IPS DF 4.7 (cell line): ENCODE measurements around the gene SPDYE16.
"Not testable (repeated sequence)": the region's sequence is repeated elsewhere in the genome, so short reads cannot be mapped to it uniquely, and the experiment has no call there.

Experiments
- DNase-seq: peaks from one replicate; pipeline ENCODE4 v3.0.0-alpha.2; 2013; ENCODE audit warnings: low spot score; ENCODE audit errors: extremely low read depth

SPDYE16 gene

GRCh38 chr7:76505168-76506080 is 37.7 kb downstream of the SPDYE16 start:
- DNase-seq = no peak

- not testable (repeated sequence) for DNase-seq
Measured at GRCh38 chr7:76504351-76505167, 38.5 kb downstream of the SPDYE16 start.

DNA sequence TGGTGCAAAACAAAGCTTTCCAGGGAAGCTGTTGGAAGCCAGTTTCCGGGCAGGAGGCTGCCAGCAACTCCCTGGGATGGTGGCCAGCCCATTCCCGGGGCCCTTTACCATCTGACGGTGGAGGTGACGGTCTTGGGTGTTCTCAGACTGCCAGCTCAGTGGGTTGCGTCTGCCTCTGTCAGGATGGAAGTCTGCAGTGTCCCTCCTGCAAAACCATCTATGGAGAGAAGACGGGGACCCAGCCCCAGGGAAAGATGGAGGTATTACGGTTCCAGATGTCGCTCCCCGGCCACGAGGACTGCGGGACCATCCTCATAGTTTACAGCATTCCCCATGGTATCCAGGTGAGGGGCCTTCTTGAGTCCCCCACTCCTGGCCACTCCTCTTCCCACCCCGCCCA is 39.9 kb downstream of the SPDYE16 start:
- DNase-seq = not testable (repeated sequence)

DNA sequence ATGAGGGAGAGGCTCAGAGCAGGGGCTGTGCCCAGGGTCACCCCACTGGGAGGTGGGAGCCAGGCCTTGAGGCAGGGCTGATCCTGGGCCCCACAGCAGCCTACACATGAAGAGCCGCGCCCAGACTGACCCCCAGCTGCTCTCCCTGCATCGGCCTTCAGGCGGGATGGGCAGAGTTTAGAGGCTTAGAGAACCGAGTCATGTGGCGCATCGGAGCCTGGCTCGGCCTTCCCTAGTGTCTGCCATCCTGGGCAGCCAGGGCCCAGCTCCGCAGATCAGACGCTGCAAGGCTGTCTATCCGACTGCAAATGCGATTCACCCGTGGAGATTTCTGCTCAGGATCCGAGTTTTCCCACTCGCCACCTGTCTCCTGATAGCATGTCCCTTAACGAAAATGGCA is 40.3 kb downstream of the SPDYE16 start:
- DNase-seq = not testable (repeated sequence)

DNA sequence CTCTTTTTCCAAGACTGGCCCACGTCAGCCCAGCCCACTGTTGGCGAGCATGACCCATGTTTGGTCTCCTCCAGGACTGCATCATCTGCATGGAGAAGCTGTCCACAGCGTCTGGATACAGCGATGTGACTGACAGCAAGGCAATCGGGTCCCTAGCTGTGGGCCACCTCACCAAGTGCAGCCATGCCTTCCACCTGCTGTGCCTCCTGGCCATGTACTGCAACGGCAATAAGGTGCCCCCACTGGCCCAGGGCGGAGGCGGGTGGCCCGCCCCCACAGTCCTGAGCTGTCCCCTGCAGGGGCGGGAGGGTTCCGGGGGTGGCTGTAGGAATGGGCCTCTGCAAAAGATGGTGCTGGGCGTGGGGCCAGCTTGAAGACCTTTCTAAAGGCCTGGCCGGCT is 40.9 kb downstream of the SPDYE16 start:
- DNase-seq = not testable (repeated sequence)

GRCh38 chr7:76499924-76500241 is 43.2 kb downstream of the SPDYE16 start:
- DNase-seq = not testable (repeated sequence)

DNA sequence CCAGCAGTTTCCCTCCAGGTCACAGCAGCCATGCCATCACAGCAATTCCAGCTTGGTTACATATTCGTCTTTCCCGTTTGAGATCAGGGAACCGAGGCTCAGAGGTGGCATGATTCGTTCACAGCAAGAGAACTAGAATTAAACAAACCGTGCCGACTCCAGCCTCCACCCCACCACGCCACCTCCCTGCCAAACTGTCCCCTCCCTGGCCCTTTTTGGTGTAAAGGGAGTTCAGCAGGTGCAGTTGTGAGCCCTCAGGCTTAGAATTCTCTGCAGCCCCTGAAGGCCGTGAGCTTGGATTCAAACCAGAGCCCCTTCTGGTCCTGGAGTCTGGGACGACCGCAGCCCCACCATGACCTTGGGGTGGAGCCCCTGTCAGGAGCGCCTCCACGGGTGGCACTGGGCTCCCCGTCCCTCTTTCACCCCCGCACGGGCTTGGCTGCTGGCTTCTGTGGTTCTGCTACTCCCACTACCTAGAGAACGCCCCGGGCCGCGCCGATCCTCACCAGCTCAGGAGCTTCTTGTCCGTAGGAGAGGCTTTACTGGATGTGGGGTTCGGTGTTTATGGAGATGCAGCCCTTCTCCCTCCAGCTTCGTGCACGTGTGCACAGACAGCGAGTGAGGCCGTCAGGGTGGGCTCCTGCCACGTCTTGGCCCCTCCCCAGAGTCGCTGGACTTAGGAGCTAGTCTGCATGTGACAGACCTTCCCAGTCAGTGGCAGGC is 43.7 kb downstream of the SPDYE16 start:
- DNase-seq = not testable (repeated sequence)

DNA sequence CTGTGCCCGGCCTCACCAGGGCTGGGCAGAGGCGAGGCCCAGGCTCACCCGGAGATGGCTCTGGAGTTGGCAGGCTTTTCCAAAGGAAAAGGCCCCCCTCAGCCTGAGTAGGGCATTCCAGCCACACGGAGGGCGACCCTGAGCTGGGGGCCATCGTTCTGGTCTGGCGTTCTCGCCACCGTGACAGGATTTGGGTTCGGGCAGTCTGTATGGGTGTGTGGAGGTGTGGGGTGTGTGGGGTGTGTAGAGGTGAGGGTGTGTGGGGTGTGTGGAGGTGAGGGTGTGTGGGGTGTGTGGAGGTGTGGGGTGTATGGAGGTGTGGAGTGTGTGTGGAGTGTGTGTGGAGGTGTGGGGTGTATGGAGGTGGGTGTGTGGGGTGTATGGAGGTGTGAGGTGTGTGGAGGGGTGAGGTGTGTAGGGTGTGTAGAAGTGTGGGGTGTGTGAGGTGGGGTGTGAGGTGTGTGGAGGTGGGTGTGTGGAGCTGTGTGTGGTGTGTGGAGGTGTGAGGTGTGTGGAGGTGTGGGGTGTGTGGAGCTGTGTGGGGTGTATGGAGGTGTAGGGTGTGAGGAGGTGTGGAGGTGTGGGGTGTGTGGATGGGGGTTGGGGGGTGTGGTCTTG is 44.4 kb downstream of the SPDYE16 start:
- DNase-seq = not testable (repeated sequence)

DNA sequence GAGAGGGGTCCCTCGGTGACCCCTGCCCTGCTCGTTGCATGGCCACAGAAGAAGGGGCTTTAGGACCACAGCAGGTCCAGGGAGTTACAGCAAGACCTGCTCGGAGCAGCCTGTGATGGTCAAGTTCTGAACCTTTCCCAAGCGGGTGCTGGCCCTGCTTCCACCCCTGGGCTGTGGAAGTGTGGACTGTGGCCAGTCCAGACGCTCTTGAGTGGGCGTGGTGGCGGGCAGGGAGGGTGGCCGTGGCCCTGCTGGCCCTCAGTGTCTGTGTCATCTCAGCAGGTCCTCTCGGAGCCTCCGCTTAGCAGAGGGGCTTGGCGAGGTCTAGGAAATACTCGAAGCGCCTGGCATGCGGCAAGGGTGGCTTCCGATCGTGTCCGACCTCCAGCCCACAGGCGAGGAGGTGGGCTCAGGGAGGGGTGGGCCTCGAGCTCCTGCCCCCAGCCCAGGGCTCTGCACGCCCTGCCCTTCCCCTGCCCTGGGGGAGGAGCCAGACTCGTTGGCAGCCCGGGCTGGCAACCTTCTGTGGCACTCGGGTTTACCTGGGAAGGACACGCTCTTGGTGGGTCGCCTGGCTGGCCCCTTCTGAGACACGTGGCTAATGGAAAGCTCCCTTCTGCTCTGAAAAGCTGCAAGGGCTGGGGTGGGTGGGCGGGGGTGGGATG is 45.0 kb downstream of the SPDYE16 start:
- not testable (repeated sequence) for DNase-seq

DNA sequence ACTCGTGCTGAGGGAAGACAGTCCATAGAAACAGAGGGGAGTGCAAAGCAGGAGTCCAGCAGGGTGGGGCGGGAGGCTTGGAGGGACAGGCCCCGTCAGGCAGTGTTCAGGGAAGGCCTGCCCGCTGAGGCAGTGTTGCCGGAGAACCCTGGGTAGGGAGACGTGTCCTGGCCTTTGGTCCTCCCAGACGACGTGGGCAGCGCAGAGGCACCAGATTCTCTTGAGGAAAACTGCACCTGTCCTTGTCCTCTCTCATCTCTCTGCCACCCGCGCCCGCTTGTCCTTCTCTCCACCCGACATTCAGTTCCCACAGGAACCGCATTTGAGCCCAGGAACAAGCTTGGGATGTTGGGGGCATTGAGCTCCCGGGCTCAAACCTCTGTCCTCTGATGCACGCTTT is 47.4 kb downstream of the SPDYE16 start:
- not testable (repeated sequence) for DNase-seq

- DNase-seq = not testable (repeated sequence)
Measured at GRCh38 chr7:76492139-76492538, 51.0 kb downstream of the SPDYE16 start.

DNA sequence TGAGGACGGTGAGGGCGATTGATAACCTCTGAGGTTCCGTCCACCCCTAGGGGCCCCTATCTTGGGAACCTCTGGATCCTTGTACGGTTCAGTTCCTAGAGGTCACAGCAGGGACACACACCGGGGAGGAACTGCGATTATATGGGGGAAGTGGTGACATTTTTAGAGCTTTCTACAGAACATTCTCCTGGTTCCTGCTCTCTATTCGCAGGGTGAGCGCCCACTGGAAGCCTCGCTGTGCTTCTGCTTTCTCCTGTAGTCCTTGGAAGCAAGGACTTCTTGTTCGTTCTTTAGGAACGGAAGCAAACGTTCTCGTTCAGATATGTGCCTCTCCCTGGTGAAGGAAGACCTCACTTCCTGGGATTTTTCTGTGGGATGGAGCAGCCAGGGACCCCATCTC is 55.1 kb downstream of the SPDYE16 start:
- not testable (repeated sequence) for DNase-seq

DNA sequence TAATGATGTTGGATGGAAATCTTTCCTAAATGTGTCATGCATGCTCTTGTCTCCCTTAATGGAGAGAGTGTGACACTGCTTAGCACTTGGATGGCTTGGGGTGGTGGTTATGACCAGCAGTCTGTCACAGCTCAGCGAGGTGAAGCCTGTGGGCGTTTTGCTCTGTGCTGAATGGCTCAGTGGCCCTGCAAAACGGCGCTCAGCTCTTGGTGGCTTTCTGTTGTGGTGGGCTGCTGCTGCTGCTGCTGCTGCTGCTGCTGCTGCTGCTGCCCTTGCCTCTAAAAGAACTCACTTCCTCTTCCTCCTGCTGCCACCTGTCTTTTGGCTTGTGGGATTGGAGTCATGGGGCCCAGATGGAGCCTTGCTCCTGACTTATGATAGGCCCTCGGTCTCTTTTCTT is 56.5 kb downstream of the SPDYE16 start:
- not testable (repeated sequence) for DNase-seq

- not testable (repeated sequence) for DNase-seq
Measured at GRCh38 chr7:76485822-76486610, 57.1 kb downstream of the SPDYE16 start.

DNA sequence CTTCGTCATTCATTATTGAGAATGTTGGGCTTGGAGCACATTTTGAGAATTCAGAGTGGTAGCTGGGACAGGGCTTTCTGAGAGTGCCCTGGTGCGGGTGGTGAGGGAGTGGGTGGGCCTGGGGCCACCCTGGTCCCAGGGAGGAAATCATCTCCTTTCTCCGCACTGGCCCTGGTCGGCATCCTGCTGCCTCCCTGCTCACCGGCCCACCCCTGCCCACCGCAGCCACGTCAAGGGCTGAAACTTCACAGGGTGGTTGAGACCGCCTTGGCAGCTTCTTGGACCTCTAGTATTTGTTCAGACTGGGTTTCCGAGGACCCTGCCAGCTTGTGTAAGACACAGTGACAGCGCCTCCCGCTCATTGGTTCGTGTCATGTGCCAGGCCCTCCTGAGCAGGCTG is 58.6 kb downstream of the SPDYE16 start:
- not testable (repeated sequence) for DNase-seq

DNA sequence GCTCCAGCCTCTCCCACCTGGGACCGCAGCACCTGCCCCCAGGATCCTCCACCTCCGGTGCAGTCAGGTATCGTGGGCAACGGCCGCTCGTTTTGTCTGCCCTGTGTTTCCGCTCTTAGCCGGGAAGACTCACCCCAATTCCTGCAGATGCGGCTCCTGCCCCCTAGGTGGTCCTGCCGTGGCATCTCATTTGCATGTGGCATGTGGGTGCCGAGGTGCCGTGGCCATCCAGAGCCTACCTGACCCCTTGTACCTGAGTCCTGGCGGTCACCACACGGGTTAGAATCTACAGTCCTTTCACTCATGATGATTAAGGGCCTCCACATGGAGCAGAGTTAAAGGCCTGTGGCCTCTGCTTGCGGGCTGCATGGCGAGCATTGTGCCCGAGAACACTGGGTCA is 60.0 kb downstream of the SPDYE16 start:
- not testable (repeated sequence) for DNase-seq

DNA sequence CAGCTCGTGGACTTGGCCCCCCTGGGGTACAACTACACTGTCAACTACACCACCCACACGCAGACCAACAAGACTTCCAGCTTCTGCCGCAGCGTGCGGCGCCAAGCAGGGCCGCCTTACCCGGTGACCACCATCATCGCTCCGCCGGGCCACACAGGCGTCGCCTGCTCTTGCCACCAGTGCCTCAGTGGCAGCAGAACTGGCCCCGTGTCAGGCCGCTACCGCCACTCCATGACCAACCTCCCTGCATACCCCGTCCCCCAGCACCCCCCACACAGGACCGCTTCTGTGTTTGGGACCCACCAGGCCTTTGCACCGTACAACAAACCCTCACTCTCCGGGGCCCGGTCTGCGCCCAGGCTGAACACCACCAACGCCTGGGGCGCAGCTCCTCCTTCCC is 60.4 kb downstream of the SPDYE16 start:
- not testable (repeated sequence) for DNase-seq
